GM12891 (cell line): ENCODE measurements around the gene RPS6KA2.

Experiments
- DNase-seq: peaks from one replicate; pipeline ENCODE4 v3.0.0; 2011; ENCODE audit warnings: low spot score; ENCODE audit not compliant: insufficient read length
- FAIRE-seq: peaks from 2 replicates; lab custom pipeline; 2011; peaks lifted over from hg19 to GRCh38; lab: Jason Lieb, UNC
- PAX5 ChIP-seq: IDR thresholded peaks from 2 replicates; pipeline ENCODE4 v1.6.1; 2011; ENCODE audit warnings: low read length, moderate library complexity, mild to moderate bottlenecking; ENCODE audit not compliant: insufficient read depth, severe bottlenecking
- POLR2A ChIP-seq: IDR thresholded peaks from 2 replicates; pipeline ENCODE4 v1.6.1; 2011; ENCODE audit warnings: low read depth, low read length, control low read depth
- POLR2AphosphoS5 ChIP-seq: IDR thresholded peaks from 2 replicates; pipeline ENCODE4 v1.6.1; 2011; ENCODE audit warnings: low read depth, low read length, control low read depth
- POU2F2 ChIP-seq: IDR thresholded peaks from 2 replicates; pipeline ENCODE4 v1.6.1; 2011; ENCODE audit warnings: low read depth, mild to moderate bottlenecking, control low read depth, low read length, moderate library complexity
- SPI1 ChIP-seq: IDR thresholded peaks from 2 replicates; pipeline ENCODE4 v1.6.1; 2011; ENCODE audit warnings: low read depth, low read length, control low read depth
- TAF1 ChIP-seq: IDR thresholded peaks from 2 replicates; pipeline ENCODE4 v1.6.1; 2011; ENCODE audit warnings: low read depth, low read length, control low read depth

RPS6KA2 gene

DNA sequence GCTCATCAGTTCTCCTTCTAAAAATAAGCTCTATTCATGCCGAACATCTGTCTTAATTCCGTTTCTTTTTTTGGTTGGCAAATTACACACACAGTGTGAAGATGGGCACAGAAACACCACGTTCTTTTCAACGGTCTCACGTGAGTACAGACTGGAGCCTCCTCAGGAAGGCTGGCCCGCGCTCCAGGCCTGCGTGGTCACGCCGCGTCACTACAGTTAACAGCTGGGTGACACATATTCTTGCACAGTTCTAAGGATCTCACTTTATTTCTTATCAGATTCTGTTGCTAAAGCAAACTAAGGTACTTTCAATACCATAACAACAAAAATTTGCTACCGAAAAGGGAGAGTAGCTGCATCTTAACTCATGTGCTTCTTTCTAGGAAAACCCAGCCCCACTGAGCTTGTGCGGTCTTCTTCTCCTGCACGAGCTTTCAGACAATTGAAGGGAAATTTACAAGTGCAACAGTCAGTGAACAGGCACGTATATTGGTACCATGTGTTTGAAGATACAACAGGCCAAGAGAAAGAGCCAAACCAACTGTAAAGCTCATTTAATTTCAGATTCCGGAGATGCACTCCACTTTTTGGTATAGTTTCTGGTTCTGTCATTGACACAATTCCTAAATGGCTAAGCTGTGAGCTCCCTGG lies 188.7 kb downstream of the RPS6KA2 start:
- no peak for DNase-seq
- no peak for FAIRE-seq
- TF ChIP-seq TAF1 (no peak), SPI1 (no peak), POLR2AphosphoS5 (no peak), POLR2A (no peak), PAX5 (no peak), POU2F2 (no peak)

DNA sequence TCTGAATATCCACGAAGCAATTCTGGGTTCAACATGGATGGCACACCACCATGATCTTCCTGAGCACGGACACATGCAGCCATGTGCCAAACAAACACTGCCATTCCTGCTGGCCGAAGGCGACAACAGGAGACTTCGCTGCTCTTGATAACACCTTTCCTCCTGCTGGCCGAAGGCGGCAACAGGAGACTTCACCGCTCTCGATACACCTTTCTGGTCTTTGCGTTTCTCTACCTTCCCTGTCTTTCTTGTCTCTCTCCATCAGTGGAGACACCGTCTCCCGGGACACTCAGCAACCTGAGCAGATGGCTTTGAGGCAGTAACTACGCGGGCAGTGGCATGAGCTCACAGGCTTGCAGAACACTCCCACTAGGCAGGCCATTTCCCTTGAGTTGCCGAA lies 189.4 kb downstream of the RPS6KA2 start:
- FAIRE-seq = no peak
- no peak for DNase-seq
- TF ChIP-seq SPI1 (no peak), POU2F2 (no peak), TAF1 (no peak), POLR2A (no peak), PAX5 (no peak), POLR2AphosphoS5 (no peak)

DNA sequence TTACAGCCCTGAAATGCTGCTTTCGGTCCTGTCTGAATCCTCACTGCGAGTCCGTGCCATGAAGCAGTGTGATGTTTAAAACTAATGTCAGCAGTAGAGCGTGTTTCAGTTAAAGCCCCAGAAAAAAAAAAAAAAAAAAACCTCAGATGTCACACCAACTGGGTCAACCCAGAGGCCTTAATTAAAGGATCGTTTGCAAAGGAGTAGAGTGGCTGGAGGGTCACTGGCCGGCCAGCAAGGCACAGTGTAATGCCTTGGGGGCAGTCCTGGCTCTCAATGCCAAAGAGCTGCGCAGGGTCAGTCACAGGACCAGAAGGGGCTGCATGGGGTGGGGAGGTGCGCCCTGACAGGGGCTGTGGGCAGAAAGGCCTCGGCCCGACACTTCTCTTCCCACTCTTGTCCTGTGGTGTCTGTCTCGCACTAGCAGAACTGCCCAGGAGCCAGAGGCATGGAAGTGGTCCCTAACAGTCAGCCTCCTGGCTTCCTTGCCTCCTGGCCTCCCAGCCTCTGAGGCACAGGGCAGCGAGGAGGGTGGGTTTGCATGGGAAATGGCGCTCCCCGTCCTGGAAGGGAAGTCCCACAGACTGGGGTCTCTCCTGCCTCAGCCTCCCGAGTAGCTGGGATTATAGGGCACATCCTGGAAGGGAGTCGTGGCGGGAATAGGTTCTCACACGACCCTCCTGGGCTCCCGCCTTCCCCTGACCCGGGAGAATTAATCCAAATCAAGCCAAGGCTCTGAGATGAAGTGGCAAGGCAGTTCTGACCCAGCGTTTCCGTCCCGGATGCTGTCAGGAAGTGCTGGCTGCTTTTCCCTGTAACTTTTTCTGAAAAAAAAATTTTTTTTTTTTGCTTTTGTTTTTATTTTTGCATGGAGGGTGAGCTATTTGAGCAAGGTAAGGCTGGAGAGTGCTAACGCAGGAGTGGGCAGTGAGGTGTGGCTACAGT lies 190.6 kb downstream of the RPS6KA2 start:
- DNase-seq (no peak), FAIRE-seq (no peak)
- no peak for TF ChIP-seq SPI1
- TF ChIP-seq POLR2A = no peak
- TF ChIP-seq PAX5 = no peak
- TF ChIP-seq POLR2AphosphoS5 = no peak
- no peak for TF ChIP-seq TAF1
- TF ChIP-seq POU2F2 = no peak

DNA sequence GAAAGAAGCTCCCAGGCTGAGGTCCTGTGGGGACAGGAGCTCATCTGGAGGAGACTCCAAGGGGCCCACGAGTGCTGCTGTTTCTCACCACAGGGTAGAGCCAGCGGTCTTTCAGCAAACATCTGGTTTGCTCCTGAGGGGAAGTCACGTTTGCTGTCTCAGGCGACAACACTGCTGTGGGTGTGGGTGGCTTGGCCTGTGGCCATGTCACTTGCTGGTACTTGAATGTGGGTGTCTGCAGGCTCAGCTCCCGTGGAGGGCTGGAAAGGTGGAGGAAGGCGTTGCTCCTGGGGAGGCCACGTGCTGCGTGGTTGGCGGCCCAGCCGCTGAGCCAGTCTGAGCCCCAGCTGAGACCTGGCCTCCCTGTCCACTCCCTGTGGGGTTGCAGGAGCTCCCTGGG lies 191.5 kb downstream of the RPS6KA2 start:
- peak; percentile 91 for FAIRE-seq
- peak; percentile 33 for DNase-seq
- TF ChIP-seq POU2F2 (no peak), POLR2AphosphoS5 (no peak), SPI1 (peak; percentile 31; the same call in 1 of the 2 replicates)

DNA sequence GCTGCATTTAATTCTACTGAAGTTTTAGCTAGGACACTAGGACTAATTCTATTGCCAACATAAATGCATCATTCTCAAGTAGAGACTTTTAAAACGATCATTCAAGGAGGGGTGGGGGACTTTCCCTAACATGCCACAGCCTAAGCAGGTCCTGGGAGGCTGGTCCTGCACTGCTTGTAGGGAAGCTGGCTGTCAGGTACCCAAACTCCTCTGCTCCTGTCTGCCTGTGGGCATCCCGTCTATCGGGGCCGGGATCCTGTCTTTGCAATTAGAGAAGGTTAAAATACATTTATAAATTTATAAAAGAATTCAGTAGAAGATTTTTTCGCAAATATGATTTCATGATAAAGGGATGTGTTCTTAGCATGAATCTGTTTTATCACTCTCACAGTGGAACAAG lies 192.7 kb downstream of the RPS6KA2 start:
- FAIRE-seq (no peak), DNase-seq (no peak)
- TF ChIP-seq SPI1 = no peak
- TF ChIP-seq POU2F2 = no peak
- TF ChIP-seq POLR2AphosphoS5 = no peak
- TF ChIP-seq POLR2A = no peak
- TF ChIP-seq TAF1 = no peak
- TF ChIP-seq PAX5 = no peak

DNA sequence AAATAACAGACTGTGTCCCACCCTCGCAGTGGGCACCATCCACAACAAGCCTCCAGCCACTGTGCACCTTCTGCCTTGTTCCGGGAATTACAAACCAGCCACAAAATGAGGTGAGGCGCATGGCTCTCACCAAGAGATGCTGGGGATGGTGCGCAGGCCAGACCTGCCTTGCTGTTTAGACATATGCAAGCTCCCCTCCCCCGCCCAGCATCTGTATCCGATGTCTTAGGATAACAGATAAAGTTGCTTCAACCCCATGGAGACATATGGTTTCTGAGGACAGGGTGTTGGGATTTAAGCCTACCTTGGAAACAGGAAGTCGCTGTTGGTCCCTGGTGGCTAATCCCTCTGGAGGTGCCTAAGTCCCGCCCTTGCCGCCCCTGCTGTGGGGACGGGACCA lies 194.0 kb downstream of the RPS6KA2 start:
- TF ChIP-seq TAF1 (no peak), SPI1 (no peak), PAX5 (no peak), POU2F2 (no peak), POLR2A (no peak), POLR2AphosphoS5 (no peak)
- FAIRE-seq = no peak
- no peak for DNase-seq

DNA sequence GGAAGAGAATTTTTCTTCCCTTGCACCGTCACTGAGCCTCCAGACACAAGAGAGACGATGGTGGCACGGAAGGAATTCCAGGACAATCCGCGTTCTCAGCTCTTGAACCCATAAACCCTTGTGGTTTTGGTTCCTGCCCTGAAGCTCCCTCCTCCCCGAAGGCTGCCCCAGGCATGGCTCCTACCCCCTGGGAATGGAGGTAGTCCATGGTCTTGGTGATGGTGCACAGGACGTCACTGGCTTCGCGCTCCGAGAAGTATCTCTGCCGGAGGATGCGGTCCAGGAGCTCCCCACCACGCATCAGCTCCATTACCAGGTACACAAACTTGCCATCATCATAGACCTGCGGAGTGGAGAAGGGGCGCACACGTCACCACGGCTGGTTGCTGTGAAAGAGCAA lies 196.8 kb downstream of the RPS6KA2 start:
- DNase-seq (no peak), FAIRE-seq (no peak)
- TF ChIP-seq POU2F2 (no peak), POLR2AphosphoS5 (no peak), SPI1 (no peak)

DNA sequence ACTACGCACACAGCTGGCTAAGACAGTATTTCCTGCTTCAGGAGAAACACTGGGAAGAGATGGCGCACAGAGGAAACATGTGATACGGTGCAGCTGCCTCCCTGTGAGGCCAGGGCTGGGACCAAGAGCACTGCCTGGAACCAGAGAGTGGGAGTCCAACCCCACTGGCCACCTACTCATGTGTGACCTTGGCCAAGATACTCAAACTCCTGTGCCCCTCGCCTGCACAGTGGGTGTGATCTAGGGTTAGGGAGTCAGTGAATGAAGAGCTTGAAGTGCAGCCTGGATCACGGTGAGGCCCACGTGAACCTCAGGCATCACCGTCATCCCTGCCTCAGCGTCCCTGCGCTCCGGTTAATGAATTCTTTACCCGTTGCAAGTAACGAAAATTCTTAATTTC lies 202.6 kb downstream of the RPS6KA2 start:
- FAIRE-seq = no peak
- TF ChIP-seq POLR2AphosphoS5 = no peak
- TF ChIP-seq POU2F2 = no peak
- TF ChIP-seq SPI1 = no peak
- no peak for TF ChIP-seq TAF1

DNA sequence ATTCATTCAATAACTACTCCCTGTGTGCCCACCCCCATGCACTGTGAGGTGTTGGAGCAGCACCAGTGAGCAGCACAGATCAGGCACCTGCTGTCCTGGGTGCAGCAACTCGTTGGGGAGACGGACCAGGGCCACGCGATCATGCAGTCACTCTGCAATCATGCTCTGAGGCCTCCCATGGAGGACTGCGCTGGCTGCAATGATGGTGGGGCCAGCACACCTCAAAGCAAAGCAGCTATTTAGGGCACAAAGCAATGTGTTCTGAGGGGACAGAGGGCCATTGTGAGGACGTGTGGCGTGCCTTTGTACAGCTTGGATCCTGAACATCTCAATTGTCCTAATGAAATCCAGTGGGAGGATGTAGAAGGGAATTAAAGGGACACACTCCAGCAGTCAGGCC lies 203.3 kb downstream of the RPS6KA2 start:
- TF ChIP-seq POLR2AphosphoS5 (no peak), PAX5 (no peak), POU2F2 (no peak), SPI1 (no peak), POLR2A (no peak), TAF1 (no peak)
- no peak for FAIRE-seq
- no peak for DNase-seq

More for the DNA sequence above, 202.6 kb downstream of the RPS6KA2 start:
- no peak for DNase-seq

DNA sequence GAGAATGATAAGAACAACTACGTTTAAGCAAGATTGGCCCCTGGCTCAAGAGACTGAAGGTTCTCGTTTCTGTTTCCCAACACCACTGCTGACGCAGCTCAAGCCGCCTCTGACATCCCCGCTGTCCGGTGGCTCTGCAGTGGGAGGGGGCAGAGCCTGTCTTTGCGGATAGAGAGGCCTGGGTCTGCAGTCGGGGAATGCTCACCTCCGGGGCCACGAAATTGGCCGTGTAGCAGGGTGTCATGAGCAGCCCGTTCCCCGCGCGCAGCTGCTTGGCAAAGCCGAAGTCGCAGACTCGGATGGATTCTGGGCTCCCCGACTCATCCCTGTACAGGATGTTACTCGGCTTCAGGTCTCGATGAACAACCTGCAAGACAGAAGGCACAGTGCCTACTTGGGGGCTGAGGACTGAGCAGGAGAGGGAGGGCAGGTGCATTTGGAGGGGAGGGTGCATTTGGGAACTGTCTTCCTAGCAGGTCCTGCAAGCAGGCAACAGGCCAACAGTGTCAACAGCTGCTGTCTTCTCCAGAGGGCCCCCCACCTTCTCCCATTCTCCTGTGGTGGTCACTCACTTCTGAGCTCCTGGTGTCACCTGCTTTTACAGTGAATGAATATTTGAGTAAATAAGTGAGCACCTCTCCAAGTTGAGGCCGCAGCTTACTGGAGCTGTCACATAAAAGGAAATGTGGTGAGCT lies 203.9 kb downstream of the RPS6KA2 start:
- DNase-seq = no peak
- FAIRE-seq = no peak
- TF ChIP-seq POU2F2 (no peak), POLR2AphosphoS5 (no peak), SPI1 (no peak), PAX5 (no peak), POLR2A (no peak), TAF1 (no peak)
